ENCODE measurements around the gene JUND. TPM values are rescaled to one million over a fixed set of nuclear protein-coding genes. Genes with fewer than 3 reads are reported as not detected.

The JUND gene
- total and polyA plus RNA-seq, 2 of the 8 experiments (the other 6 are each of a cell fraction or from before 2014, with no cell fraction given): 54.0 to 77.5 TPM

GRCh38 chr19:18252370-18252717 lies 29.1 kb downstream of the JUND start:
- Histone ChIP-seq H2BK20ac (ENCODE audit: low read length) (0 out of 2 replicates have a peak overlapping the region, but pooled peaks have one; percentile 55), H4K5ac (ENCODE audit: insufficient read length, low read depth, low read length) (no peak overlapping the region), H4K8ac (ENCODE audit: extremely low read depth, insufficient read depth, low read length) (no peak overlapping the region; the same call in 1 of the 2 replicates), H4K91ac (replicated peaks; ENCODE audit: insufficient read length, low read length) (no peak overlapping the region), H3K27me3 (replicated peaks in 1 of 4; ENCODE audit: control insufficient read depth in 3 of 4, extremely low read depth in 1 of 4, insufficient read depth in 3 of 4, low read length in 3 of 4) (peaks cover 0 to 3% (median 0%) of the 10 kb centered on the region in 4 experiments; a peak in 3 of 7 replicates), H2BK12ac (ENCODE audit: low read depth, low read length) (peak overlapping the region; percentile 55; the same call in 1 of the 2 replicates), H3K4ac (replicated peaks; ENCODE audit: insufficient read length, low read depth, low read length) (no peak overlapping the region), H3K4me1 (replicated peaks in 1 of 4; ENCODE audit: control insufficient read depth in 3 of 4, insufficient read depth in 4 of 4, low read length in 3 of 4) (peaks cover 5 to 16% (median 13%) of the 10 kb centered on the region in 4 experiments), H3K4me2 (ENCODE audit: insufficient read depth in 1 of 2, low read depth in 2 of 2, low read length in 2 of 2) (no peak overlapping the region), H3K4me3 (ENCODE audit: extremely low read depth in 1 of 4, insufficient read depth in 2 of 4, low read depth in 3 of 4, low read length in 4 of 4) (no peak overlapping the region), H3K79me1 (ENCODE audit: low read depth, low read length) (no peaks in the 10 kb centered on the region), H4K20me1 (replicated peaks in 1 of 2; ENCODE audit: control insufficient read depth in 1 of 2, insufficient read depth in 2 of 2, low read length in 2 of 2) (no peaks in the 10 kb centered on the region), H3K14ac (ENCODE audit: insufficient read length) (no peak overlapping the region), H2AFZ (ENCODE audit: low read length) (no peak overlapping the region), H2BK120ac (replicated peaks; ENCODE audit: low read depth, low read length) (no peak overlapping the region), H3K9me3 (ENCODE audit: insufficient read depth in 2 of 2, low read depth in 1 of 2, low read length in 1 of 2) (no peaks in the 10 kb centered on the region), H3K36me3 (ENCODE audit: control insufficient read depth in 2 of 4, insufficient read depth in 4 of 4, low read length in 3 of 4) (no peaks in the 10 kb centered on the region), H3K9ac (replicated peaks in 1 of 4; ENCODE audit: extremely low read depth in 1 of 4, low read depth in 3 of 4, low read length in 3 of 4) (no peak overlapping the region), H2AK5ac (ENCODE audit: low read depth, low read length) (no peak overlapping the region), H3K79me2 (ENCODE audit: control insufficient read depth in 1 of 2, insufficient read depth in 2 of 2, low read length in 2 of 2) (no peaks in the 10 kb centered on the region), H3K23me2 (ENCODE audit: low read depth, low read length) (no peaks in the 10 kb centered on the region), H3K23ac (ENCODE audit: insufficient read length) (no peak overlapping the region), H3K27ac (ENCODE audit: low read depth, low read length) (no peak overlapping the region), H3K18ac (ENCODE audit: extremely low read depth, low read length) (no peak overlapping the region; the same call in 1 of the 2 replicates), H2BK15ac (ENCODE audit: low read length) (peak overlapping the region; percentile 46; the same call in 1 of the 2 replicates), H3K56ac (replicated peaks; ENCODE audit: insufficient read length, low read depth, low read length) (no peak overlapping the region), H2BK5ac (ENCODE audit: low read depth, low read length) (no peak overlapping the region)
- ChIA-PET POLR2A (ENCODE audit: partially characterized antibody) (interaction anchor here (0.6 to 7.4 kb wide), 15 partner anchors 9 to 83 kb away, joined by 3 to 65 read pairs (median 3); partner anchors contain the start of genes JUND, MPV17L2 and RAB3A), CTCF (ENCODE audit: partially characterized antibody) (interaction anchor here (0.6 to 18.7 kb wide), 33 partner anchors 9 to 681 kb away, joined by 3 to 305 read pairs (median 7); partner anchors contain the start of genes IQCN, JUND, MPV17L2 and PDE4C)
- DNase-seq (ENCODE audit: low read depth in 1 of 2, low spot score in 2 of 2) (no peak), FAIRE-seq (no peak)
- TF ChIP-seq SIN3A (conservative IDR thresholded peaks at IDR 0.05 in 1 of 2, IDR thresholded peaks at IDR 0.05 in 1 of 2; ENCODE audit: low read depth in 1 of 2, low read length in 2 of 2) (no peak), ASH2L (IDR thresholded peaks at IDR 0.05; ENCODE audit: low read length) (no peak), ATF2 (IDR thresholded peaks at IDR 0.05; ENCODE audit: low read length) (no peak), CBX8 (IDR thresholded peaks at IDR 0.05; ENCODE audit: borderline replicate concordance, low read depth, low read length) (no peak), EP300 (IDR thresholded peaks at IDR 0.05; ENCODE audit: borderline replicate concordance in 1 of 2, low read depth in 2 of 2, low read length in 2 of 2) (no peak), NANOG (IDR thresholded peaks at IDR 0.05; ENCODE audit: insufficient read depth, low read depth, low read length, poor library complexity, severe bottlenecking) (no peak), POLR2AphosphoS5 (IDR thresholded peaks at IDR 0.05; ENCODE audit: low read depth, low read length) (no peak), EZH2 (IDR thresholded peaks at IDR 0.05; ENCODE audit: low read depth, low read length, severe bottlenecking) (no peak), EGR1 (IDR thresholded peaks at IDR 0.05; ENCODE audit: borderline replicate concordance, low read depth, low read length) (no peak), RXRA (IDR thresholded peaks at IDR 0.05; ENCODE audit: insufficient read depth, low read depth, low read length) (no peak), KDM4A (IDR thresholded peaks at IDR 0.05; ENCODE audit: low read depth, low read length, severe bottlenecking) (no peak)
- 79% methylated on average over 7 of the region's 7 CpGs; no CpG with 5 or more reads in 1 of the 2 experiments for WGBS, 2 experiments (ENCODE audit: extremely low coverage in 1 of 2, insufficient coverage in 1 of 2, insufficient read length in 1 of 2, insufficient replicate concordance in 2 of 2, low coverage in 1 of 2, low lambda C conversion rate in 2 of 2, missing lambda C conversion rate in 1 of 2)

All from H1 (cell line).